HepG2 (cell line): ENCODE measurements around the gene ZNF865. TPM values are rescaled to one million over a fixed set of nuclear protein-coding genes. Genes with fewer than 3 reads are reported as not detected.

Source experiments
- CCDC6 ChIP-seq: sonication (generic); formaldehyde crosslinking; IDR thresholded peaks from 2 replicates; pipeline ENCODE4 v1.8.1; 2022; ENCODE audit warnings: mild to moderate bottlenecking, missing genetic modification reagents, moderate library complexity
- ELF1 ChIP-seq: sonication (generic); formaldehyde crosslinking; IDR thresholded peaks from 2 replicates; pipeline ENCODE4 v1.4.0; 2020; ENCODE audit warnings: missing genetic modification reagents
- ERF ChIP-seq: IDR thresholded peaks from 2 replicates; pipeline ENCODE4 v1.6.1; 2018; ENCODE audit warnings: missing biosample characterization, missing genetic modification reagents
- GPN1 ChIP-seq: sonication (generic); formaldehyde crosslinking; IDR thresholded peaks from 2 replicates; pipeline ENCODE4 v1.5.1; 2020; ENCODE audit warnings: missing genetic modification reagents, borderline replicate concordance
- KLF13 ChIP-seq: sonication (generic); formaldehyde crosslinking; IDR thresholded peaks from 2 replicates; pipeline ENCODE4 v1.4.0; 2020; ENCODE audit warnings: mild to moderate bottlenecking, missing genetic modification reagents
- MAZ ChIP-seq, 2 experiments: sonication (generic) in 1 of 2; formaldehyde crosslinking in 1 of 2; IDR thresholded peaks; 2 replicates each; pipeline versions ENCODE4 v1.5.0 to v1.6.1; 2012 to 2020; ENCODE audit warnings: low read depth in 2 of 2, mild to moderate bottlenecking in 2 of 2, borderline replicate concordance in 1 of 2, improper control_type of control experiment in 1 of 2, low read length in 1 of 2, missing genetic modification reagents in 1 of 2, moderate library complexity in 1 of 2
- MZF1 ChIP-seq: sonication (generic); formaldehyde crosslinking; IDR thresholded peaks from 2 replicates; pipeline ENCODE4 v1.8.1; 2023; ENCODE audit warnings: mild to moderate bottlenecking, missing genetic modification reagents, borderline replicate concordance
- NFIC ChIP-seq: IDR thresholded peaks from 2 replicates; pipeline ENCODE4 v1.6.1; 2012; ENCODE audit warnings: mild to moderate bottlenecking, low read length, inconsistent platforms
- PAWR ChIP-seq: sonication (generic); formaldehyde crosslinking; IDR thresholded peaks from 2 replicates; pipeline ENCODE4 v1.4.0; 2020; ENCODE audit warnings: missing genetic modification reagents, mild to moderate bottlenecking, borderline replicate concordance
- RELA ChIP-seq: sonication (generic); formaldehyde crosslinking; IDR thresholded peaks from 2 replicates; pipeline ENCODE4 v1.4.0; 2020; ENCODE audit warnings: missing genetic modification reagents
- REPIN1 ChIP-seq: sonication (generic); formaldehyde crosslinking; IDR thresholded peaks from 2 replicates; pipeline ENCODE4 v1.8.0; 2022; ENCODE audit warnings: missing genetic modification reagents, low read depth, mild to moderate bottlenecking, borderline replicate concordance
- TEAD2 ChIP-seq: sonication (generic); formaldehyde crosslinking; IDR thresholded peaks from 2 replicates; pipeline ENCODE4 v1.9.0; 2021; ENCODE audit warnings: missing genetic modification reagents
- ZEB1 ChIP-seq: IDR thresholded peaks from 2 replicates; pipeline ENCODE4 v1.6.1; 2012; ENCODE audit warnings: mild to moderate bottlenecking, low read depth, inconsistent platforms; ENCODE audit not compliant: insufficient replicate concordance
- ZNF20 ChIP-seq: sonication (generic); formaldehyde crosslinking; IDR thresholded peaks from 2 replicates; pipeline ENCODE4 v1.4.0; 2020; ENCODE audit warnings: mild to moderate bottlenecking, moderate library complexity, missing genetic modification reagents
- ZSCAN12 ChIP-seq: sonication (generic); formaldehyde crosslinking; IDR thresholded peaks from 2 replicates; pipeline ENCODE4 v1.9.0; 2021; ENCODE audit warnings: mild to moderate bottlenecking, missing genetic modification reagents
- polyA plus RNA-seq, 8 experiments: library from polyadenylated mRNA; depleted of rRNA in 3 of 8; stranded (reverse) in 7 of 8; unstranded in 1 of 8; fragments of >200 nt; fragmentation: Illumina TruSeq in 4 of 8; extraction: Trizol in 4 of 8; gene quantifications; 2 replicates each; pipeline versions ENCODE4 v1.2.1 to v1.2.3, GENCODE V29; 2011 to 2016; ENCODE audit warnings: low read depth in 4 of 8, missing spikeins in 1 of 8, mixed read lengths in 1 of 8; ENCODE audit not compliant: insufficient read depth in 1 of 8
- total RNA-seq, 5 experiments: library from RNA; depleted of rRNA; stranded (reverse); fragments of >200 nt; fragmentation: Illumina TruSeq; extraction: Trizol; gene quantifications; 2 replicates each; pipeline ENCODE4 v1.2.3, GENCODE V29; 2016; ENCODE audit warnings: low read depth in 1 of 5
- TF ChIP-seq, protein P1 (sequence below): IDR thresholded peaks from 2 replicates; pipeline ENCODE4 v1.6.1; 2012; ENCODE audit warnings: low read depth, low read length, improper control_type of control experiment
- TF ChIP-seq, protein P2 (sequence below): IDR thresholded peaks from 2 replicates; pipeline ENCODE4 v1.6.1; 2016; ENCODE audit warnings: missing biosample characterization, missing genetic modification reagents, low read depth
- TF ChIP-seq, protein P3 (sequence below): sonication (generic); formaldehyde crosslinking; IDR thresholded peaks from 2 replicates; pipeline ENCODE4 v1.4.0; 2020; ENCODE audit warnings: mild to moderate bottlenecking, missing genetic modification reagents
- TF ChIP-seq, protein P4 (sequence below): sonication (generic); formaldehyde crosslinking; IDR thresholded peaks from 2 replicates; pipeline ENCODE4 v1.4.0; 2020; ENCODE audit warnings: missing genetic modification reagents, borderline replicate concordance
- TF ChIP-seq, protein P5 (sequence below): sonication (generic); formaldehyde crosslinking; conservative IDR thresholded peaks from 2 replicates; pipeline ENCODE4 v1.8.0; 2022; ENCODE audit warnings: missing genetic modification reagents

The ZNF865 gene
- total and polyA plus RNA-seq, 2 of the 13 experiments (the other 11 are each of a cell fraction or from before 2014, with no cell fraction given), result 0.93 to 1.0 TPM

DNA sequence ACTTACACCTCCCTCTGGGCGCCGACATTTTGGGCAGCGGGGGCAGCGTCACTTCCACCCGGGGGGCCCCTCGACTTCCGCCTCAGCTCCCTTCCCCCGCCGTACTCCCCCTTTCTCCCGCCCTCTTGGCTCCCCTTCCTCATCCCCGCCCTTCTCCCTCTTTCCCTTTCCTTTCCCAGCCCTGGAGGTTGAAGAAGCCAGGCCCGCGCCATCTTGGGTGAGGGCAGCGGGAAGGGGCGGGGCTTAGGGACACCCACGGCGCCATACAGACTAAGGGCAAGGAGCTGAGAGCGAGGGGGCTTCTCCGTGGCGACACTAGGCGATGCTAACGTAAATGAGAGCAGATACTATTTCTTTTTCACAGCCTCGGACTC is 6.0 kb upstream of the ZNF865 start, which contains the start of gene FIZ1 (continued):
- TF ChIP-seq, protein P1, sequence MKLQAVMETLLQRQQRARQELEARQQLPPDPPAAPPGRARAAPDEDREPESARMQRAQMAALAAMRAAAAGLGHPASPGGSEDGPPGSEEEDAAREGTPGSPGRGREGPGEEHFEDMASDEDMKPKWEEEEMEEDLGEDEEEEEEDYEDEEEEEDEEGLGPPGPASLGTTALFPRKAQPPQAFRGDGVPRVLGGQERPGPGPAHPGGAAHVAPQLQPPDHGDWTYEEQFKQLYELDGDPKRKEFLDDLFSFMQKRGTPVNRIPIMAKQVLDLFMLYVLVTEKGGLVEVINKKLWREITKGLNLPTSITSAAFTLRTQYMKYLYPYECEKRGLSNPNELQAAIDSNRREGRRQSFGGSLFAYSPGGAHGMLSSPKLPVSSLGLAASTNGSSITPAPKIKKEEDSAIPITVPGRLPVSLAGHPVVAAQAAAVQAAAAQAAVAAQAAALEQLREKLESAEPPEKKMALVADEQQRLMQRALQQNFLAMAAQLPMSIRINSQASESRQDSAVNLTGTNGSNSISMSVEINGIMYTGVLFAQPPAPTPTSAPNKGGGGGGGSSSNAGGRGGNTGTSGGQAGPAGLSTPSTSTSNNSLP, result no peak
- TF ChIP-seq KLF13 (no peak), TEAD2 (CRISPR knock-in tag) (no peak), RELA (CRISPR knock-in tag) (no peak), GPN1 (CRISPR knock-in tag) (no peak), CCDC6 (no peak), ZNF20 (CRISPR knock-in tag) (0 out of 2 replicates have a peak, but pooled peaks have one; percentile 18), ZEB1 (no peak), ERF (CRISPR knock-in tag) (no peak; the same call in 1 of the 2 replicates), MZF1 (CRISPR knock-in tag) (no peak), PAWR (CRISPR knock-in tag) (no peak), NFIC (no peak), ELF1 (CRISPR knock-in tag) (peak; percentile 84), REPIN1 (CRISPR knock-in tag) (no peak), MAZ (IDR thresholded peaks at IDR 0.05; ENCODE audit: borderline replicate concordance, low read depth, low read length) (peak; percentile 97), MAZ (CRISPR knock-in tag; IDR thresholded peaks at IDR 0.05; ENCODE audit: low read depth) (peak; percentile 26; the same call in 1 of the 2 replicates), ZSCAN12 (CRISPR knock-in tag) (no peak)
- TF ChIP-seq, protein P2, sequence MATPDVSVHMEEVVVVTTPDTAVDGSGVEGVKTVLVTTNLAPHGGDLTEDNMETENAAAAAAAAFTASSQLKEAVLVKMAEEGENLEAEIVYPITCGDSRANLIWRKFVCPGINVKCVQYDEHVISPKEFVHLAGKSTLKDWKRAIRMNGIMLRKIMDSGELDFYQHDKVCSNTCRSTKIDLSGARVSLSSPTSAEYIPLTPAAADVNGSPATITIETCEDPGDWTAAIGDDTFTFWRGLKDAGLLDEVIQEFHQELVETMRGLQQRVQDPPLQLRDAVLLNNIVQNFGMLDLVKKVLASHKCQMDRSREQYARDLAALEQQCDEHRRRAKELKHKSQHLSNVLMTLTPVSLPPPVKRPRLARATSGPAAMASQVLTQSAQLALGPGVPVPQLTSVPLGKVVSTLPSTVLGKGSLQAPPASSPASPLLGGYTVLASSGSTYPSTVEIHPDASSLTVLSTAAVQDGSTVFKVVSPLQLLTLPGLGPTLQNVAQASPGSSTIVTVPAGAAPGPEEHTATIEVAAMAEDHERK (CRISPR knock-in tag), result 0 out of 2 replicates have a peak, but pooled peaks have one; percentile 37
- TF ChIP-seq, protein P3, sequence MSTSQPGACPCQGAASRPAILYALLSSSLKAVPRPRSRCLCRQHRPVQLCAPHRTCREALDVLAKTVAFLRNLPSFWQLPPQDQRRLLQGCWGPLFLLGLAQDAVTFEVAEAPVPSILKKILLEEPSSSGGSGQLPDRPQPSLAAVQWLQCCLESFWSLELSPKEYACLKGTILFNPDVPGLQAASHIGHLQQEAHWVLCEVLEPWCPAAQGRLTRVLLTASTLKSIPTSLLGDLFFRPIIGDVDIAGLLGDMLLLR, result no peak
- TF ChIP-seq, protein P4, sequence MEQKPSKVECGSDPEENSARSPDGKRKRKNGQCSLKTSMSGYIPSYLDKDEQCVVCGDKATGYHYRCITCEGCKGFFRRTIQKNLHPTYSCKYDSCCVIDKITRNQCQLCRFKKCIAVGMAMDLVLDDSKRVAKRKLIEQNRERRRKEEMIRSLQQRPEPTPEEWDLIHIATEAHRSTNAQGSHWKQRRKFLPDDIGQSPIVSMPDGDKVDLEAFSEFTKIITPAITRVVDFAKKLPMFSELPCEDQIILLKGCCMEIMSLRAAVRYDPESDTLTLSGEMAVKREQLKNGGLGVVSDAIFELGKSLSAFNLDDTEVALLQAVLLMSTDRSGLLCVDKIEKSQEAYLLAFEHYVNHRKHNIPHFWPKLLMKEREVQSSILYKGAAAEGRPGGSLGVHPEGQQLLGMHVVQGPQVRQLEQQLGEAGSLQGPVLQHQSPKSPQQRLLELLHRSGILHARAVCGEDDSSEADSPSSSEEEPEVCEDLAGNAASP (CRISPR knock-in tag), result peak; percentile 50
- TF ChIP-seq, protein P5, sequence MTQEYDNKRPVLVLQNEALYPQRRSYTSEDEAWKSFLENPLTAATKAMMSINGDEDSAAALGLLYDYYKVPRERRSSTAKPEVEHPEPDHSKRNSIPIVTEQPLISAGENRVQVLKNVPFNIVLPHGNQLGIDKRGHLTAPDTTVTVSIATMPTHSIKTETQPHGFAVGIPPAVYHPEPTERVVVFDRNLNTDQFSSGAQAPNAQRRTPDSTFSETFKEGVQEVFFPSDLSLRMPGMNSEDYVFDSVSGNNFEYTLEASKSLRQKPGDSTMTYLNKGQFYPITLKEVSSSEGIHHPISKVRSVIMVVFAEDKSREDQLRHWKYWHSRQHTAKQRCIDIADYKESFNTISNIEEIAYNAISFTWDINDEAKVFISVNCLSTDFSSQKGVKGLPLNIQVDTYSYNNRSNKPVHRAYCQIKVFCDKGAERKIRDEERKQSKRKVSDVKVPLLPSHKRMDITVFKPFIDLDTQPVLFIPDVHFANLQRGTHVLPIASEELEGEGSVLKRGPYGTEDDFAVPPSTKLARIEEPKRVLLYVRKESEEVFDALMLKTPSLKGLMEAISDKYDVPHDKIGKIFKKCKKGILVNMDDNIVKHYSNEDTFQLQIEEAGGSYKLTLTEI (CRISPR knock-in tag), result no peak
